Mesothelial cell of epicardium (in vitro differentiated cells): ENCODE data around the gene SCARB1. TPM values are rescaled to one million over a fixed set of nuclear protein-coding genes. Genes with fewer than 3 reads are reported as not detected.
A peak's percentile ranks its signal among the peaks of the same experiment; 100 is the strongest.

Source experiments
- DNase-seq, 2 experiments: peaks; one replicate each; pipeline ENCODE4 v3.0.0; 2021; ENCODE audit warnings: low spot score in 2 of 2; ENCODE audit not compliant: unreplicated experiment in 2 of 2
- H3K27ac Mint-ChIP-seq: 2 replicates; pipeline ENCODE4 v1.8.0; 2021; ENCODE audit warnings: mixed read lengths
- H3K27me3 Mint-ChIP-seq: 2 replicates; pipeline ENCODE4 v1.8.0; 2021; ENCODE audit warnings: low read depth, mixed read lengths
- H3K36me3 Mint-ChIP-seq: 2 replicates; pipeline ENCODE4 v1.8.0; 2021; ENCODE audit warnings: mixed read lengths
- H3K4me1 Mint-ChIP-seq: 2 replicates; pipeline ENCODE4 v1.8.0; 2021; ENCODE audit warnings: mixed read lengths
- H3K4me3 Mint-ChIP-seq: 2 replicates; pipeline ENCODE4 v1.8.0; 2021; ENCODE audit warnings: mild to moderate bottlenecking, moderate library complexity, mixed read lengths
- H3K9me3 Mint-ChIP-seq: 2 replicates; pipeline ENCODE4 v1.8.0; 2021; ENCODE audit warnings: mixed read lengths
- total RNA-seq: library from RNA; stranded (reverse); gene quantifications from 3 replicates; pipeline ENCODE4 v1.2.1, GENCODE V29; 2021
- TF ChIP-seq, protein P1 (sequence below): fragments of 200-600 bp; sonication (generic); IDR thresholded peaks from one replicate; pipeline ENCODE4 v1.5.0; 2021; ENCODE audit warnings: antibody characterized with exemption; ENCODE audit not compliant: unreplicated experiment

SCARB1 gene
- total RNA-seq, 1 donor from 2014 or later: 40.2 TPM

DNA sequence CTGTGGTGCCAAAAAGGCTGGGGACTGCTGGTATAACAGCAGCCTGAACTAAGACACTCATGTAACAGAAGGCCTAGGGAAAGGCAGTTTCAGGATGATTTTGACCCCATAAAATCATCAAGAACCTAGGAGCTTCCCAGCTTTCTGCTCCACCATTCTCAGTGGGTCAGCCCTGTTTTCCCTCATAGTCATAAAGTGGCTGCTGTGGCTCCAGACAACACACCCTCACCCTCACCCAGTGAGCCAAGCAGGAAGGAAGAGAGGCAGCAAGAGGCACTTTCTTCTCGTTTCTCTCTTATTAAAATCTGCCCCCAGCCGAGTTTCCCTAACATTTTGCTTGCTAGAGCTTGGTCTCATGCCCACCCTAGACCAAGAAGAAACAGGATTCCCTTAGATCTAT, 131.8 kb downstream of the SCARB1 start:
- H3K27me3 Mint-ChIP-seq: no peaks in the 10 kb centered on the region
- TF ChIP-seq, protein P1, sequence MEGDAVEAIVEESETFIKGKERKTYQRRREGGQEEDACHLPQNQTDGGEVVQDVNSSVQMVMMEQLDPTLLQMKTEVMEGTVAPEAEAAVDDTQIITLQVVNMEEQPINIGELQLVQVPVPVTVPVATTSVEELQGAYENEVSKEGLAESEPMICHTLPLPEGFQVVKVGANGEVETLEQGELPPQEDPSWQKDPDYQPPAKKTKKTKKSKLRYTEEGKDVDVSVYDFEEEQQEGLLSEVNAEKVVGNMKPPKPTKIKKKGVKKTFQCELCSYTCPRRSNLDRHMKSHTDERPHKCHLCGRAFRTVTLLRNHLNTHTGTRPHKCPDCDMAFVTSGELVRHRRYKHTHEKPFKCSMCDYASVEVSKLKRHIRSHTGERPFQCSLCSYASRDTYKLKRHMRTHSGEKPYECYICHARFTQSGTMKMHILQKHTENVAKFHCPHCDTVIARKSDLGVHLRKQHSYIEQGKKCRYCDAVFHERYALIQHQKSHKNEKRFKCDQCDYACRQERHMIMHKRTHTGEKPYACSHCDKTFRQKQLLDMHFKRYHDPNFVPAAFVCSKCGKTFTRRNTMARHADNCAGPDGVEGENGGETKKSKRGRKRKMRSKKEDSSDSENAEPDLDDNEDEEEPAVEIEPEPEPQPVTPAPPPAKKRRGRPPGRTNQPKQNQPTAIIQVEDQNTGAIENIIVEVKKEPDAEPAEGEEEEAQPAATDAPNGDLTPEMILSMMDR: no peak
- no peaks in the 10 kb centered on the region for H3K36me3 Mint-ChIP-seq

DNA sequence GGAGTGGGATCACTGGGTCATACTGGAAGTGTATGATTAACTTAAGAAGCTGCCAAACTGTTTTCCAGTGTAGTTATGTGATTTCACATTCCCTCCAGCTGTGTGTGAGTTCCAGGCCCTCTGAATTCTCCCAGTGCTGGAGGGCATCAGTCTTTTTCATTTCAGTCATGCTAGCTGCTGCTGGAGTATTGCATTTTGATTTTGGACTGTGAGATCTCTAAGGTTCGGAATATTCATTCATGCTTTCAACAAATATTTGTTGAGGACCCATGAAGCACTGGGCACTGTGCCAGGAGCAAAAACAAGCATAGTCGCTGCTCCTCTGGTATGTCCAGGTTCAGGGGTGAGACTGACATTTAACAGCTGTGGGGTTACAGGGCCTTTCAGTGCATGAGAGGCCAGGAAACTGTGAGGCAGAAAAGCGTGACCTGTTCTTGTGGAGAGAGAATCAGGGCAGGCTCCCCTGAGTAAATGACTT, 133.2 kb downstream of the SCARB1 start:
- TF ChIP-seq, protein P1: no peak
- no peaks in the 10 kb centered on the region for H3K9me3 Mint-ChIP-seq
- no peaks in the 10 kb centered on the region for H3K36me3 Mint-ChIP-seq
- no peaks in the 10 kb centered on the region for H3K27me3 Mint-ChIP-seq
- peaks cover 34% of the 10 kb centered on the region for H3K4me1 Mint-ChIP-seq
- no peak overlapping the region for H3K4me3 Mint-ChIP-seq
- peak overlapping the region; percentile 82 for H3K27ac Mint-ChIP-seq
- DNase-seq: peak in 1 of 2 experiments; percentile 48

More for the DNA sequence above, 131.8 kb downstream of the SCARB1 start:
- H3K9me3 Mint-ChIP-seq: no peaks in the 10 kb centered on the region
- peaks cover 39% of the 10 kb centered on the region for H3K4me1 Mint-ChIP-seq
- peak overlapping the region; percentile 53 for H3K27ac Mint-ChIP-seq
- no peak overlapping the region for H3K4me3 Mint-ChIP-seq
- no peak for DNase-seq

GRCh38 chr12:124727922-124728321, 135.7 kb downstream of the SCARB1 start:
- no peak for DNase-seq
- no peak overlapping the region for H3K27ac Mint-ChIP-seq
- TF ChIP-seq, protein P1: no peak
- no peaks in the 10 kb centered on the region for H3K27me3 Mint-ChIP-seq
- H3K4me3 Mint-ChIP-seq: no peak overlapping the region
- H3K36me3 Mint-ChIP-seq: no peaks in the 10 kb centered on the region
- H3K9me3 Mint-ChIP-seq: peaks cover 4% of the 10 kb centered on the region
- peaks cover 22% of the 10 kb centered on the region for H3K4me1 Mint-ChIP-seq

DNA sequence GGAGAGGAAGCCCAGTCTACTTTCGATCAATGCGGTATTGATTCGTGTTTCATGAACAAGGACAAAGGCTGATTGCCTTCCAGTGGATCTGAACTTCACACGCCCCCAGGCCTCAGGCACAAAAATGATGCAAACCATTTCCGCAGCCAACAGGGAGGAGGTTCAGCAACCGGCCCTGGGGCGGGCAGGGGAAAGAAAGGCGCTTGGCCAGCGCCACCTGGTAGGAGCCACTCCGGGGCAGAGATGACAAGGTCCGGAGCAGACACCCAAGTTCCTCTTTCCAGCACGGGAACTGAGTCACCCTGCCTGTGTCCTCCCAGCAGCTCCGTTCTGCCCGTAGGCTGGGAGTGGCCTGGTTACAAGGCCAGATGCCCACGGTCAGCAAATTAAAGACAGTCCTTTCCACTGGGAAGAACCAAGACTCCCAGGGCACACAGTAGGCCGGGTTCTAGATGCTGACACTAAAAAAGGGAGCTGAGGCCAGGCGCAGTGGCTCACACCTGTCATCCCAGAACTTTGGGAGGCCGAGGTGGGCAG, 136.3 kb downstream of the SCARB1 start:
- Mint-ChIP-seq H3K4me1 (peaks cover 17% of the 10 kb centered on the region), H3K36me3 (no peaks in the 10 kb centered on the region), H3K4me3 (no peak overlapping the region), H3K9me3 (peaks cover 5% of the 10 kb centered on the region), H3K27me3 (no peaks in the 10 kb centered on the region), H3K27ac (no peak overlapping the region)
- TF ChIP-seq, protein P1: no peak
- DNase-seq: no peak

Other genes with a start within 250 kb of the SCARB1 start
- gene UBC, start 50.8 kb upstream of the SCARB1 start, total RNA-seq: 718 to 741 TPM (median 720 TPM) in 3 replicates
- 22.7 to 23.4 TPM (median 23.4 TPM) in 3 replicates for gene DHX37, start 125.3 kb upstream of the SCARB1 start, total RNA-seq
- 6.9 to 7.5 TPM (median 7.2 TPM) in 3 replicates for gene BRI3BP, start 129.8 kb upstream of the SCARB1 start, total RNA-seq
- 31.4 to 34.6 TPM (median 34.4 TPM) in 3 replicates for gene AACS, start 201.6 kb upstream of the SCARB1 start, total RNA-seq